Measurements from ENCODE around the gene KRT8.
A peak's percentile ranks its signal among the peaks of the same experiment; 100 is the strongest.

Gene KRT8

GRCh38 chr12:52904509-52905300, at the start of gene KRT8:
Gene KRT8, minus strand, starts transcription at chr12:52905076. Its CDS starts 95 bp downstream, at chr12:52904981.
- peak; percentile 80 to 83 for DNase-seq

DNA sequence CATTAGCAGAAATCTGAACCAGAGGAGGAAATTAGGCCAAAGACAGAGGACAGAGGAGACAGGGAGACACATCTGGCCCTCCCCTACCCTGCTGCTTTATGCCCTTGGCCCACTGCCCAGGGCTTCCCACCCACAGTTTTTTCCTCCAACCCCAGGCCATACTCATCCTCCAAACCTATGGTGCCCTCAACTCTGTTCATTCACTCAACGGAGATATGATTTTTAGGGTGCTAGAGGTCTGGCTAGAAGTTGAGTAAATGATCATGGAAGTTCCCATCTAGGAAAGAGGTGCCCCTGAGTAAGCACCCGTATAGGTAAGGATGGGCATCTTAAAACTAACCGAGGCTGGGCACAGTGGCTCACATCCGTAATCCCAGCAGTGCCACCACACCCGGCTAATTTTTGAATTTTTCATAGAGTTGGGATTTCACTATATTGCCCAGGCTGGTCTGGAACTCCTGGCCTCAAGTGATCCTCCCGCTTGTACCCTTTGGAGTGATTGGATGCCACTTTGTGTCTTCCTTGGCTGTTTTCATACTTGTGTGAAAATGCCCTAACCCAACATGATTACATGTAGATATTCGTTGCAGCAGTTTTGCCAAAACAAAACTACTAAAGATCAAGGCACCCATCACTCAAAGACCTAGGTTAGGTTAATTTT, 48.4 kb upstream of the KRT8 start:
- no peak for DNase-seq

DNA sequence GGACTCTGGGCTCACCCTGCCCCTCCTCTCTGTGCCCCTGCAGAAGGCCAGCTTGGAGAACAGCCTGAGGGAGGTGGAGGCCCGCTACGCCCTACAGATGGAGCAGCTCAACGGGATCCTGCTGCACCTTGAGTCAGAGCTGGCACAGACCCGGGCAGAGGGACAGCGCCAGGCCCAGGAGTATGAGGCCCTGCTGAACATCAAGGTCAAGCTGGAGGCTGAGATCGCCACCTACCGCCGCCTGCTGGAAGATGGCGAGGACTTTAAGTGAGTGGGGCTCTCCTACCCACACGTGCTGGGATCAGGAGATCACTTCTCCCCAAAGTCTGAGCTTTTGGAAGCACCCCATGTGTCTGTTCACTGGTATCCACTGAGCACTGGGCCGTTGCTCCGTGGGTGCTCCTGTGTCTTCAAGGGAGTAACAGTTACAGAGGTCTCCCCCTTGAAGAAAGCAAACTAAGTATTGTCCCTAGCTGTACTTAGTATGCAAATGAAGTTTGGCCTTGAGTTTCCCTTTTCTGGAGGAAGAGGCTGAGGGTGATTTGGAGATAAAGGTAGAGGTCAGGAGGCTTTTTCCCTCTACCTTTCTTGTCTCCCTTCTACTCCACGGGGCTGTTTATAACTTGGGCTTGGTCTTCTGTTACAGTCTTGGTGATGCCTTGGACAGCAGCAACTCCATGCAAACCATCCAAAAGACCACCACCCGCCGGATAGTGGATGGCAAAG, 47.4 kb upstream of the KRT8 start:
- no peak for DNase-seq

GRCh38 chr12:52951640-52952039, 46.8 kb upstream of the KRT8 start:
- no peak for DNase-seq

- DNase-seq = no peak
Observed at GRCh38 chr12:52951126-52951525, 46.2 kb upstream of the KRT8 start.

DNA sequence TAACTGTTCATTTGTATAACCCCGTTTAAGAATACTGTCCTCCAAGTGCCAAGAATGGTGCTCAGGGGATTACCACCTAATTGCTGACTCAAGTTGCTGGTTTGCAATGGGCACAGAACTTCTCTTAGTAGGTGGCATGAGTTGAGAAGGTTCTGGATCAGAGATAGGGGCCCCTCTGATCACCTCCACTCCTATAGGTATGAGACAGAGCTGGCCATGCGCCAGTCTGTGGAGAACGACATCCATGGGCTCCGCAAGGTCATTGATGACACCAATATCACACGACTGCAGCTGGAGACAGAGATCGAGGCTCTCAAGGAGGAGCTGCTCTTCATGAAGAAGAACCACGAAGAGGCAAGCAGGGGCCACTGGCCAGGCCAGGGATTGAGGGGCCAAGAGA, 45.7 kb upstream of the KRT8 start:
- DNase-seq = no peak

DNA sequence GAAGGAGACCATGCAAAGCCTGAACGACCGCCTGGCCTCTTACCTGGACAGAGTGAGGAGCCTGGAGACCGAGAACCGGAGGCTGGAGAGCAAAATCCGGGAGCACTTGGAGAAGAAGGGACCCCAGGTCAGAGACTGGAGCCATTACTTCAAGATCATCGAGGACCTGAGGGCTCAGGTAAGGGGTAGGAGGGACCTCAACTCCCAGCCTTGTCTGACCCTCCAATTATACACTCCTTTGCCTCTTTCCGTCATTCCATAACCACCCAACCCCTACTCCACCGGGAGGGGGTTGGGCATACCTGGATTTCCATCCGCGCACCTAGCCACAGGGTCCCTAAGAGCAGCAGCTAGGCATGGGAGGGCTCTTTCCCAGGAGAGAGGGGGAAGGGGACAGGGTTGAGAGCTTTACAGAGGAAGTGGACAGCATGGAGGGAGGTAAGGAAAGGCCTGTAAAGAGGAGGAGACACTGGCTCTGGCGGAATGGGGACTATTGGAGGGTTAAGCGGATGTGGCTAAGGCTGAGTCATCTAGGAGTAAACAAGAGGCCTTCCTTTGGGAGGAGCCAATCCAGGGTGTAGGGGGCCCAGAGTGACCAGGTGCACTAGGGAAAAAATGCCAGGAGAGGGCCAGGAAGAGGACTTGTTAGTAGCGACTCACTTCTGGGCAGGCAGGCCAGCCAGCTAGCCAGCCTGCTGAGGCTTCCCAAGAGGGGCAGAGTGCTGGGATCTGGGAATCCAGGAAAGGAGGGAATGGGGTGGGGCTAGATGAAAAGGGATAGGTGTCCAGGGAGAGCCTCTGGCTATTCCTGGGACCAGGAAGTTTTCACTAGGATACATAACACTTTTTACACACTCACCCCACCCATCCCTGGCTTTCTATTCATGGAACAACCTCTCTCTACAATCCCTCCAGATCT, 44.8 kb upstream of the KRT8 start:
- DNase-seq = peak; percentile 91 to 93

DNA sequence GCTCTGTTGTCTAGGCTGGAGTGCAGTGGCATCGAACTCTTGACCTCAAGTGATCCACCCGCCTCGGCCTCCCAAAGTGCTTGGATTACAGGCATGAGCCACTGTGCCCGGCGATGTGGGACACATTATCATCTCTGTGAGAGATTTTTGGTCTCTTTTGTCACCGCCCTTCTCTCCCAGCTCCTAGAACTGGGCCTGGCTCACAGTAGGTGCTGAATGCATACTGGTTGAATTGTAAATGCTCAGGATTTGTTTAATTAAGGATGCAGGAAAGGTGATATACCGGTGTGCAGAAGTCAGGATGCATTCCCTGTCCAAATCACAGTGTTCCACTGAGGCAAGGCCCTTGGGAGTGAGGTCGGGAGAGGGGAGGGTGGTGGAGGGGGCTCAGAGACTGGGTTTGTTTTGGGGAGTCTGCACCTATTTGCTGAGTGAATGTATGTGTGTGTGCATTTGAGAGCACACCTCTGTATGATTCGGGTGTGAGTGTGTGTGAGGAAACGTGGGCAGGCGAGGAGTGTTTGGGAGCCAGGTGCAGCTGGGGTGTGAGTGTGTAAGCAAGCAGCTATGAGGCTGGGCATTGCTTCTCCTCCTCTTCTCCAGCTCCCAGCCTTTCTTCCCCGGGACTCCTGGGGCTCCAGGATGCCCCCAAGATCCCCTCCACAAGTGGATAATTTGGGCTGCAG, 43.0 kb upstream of the KRT8 start:
- no peak for DNase-seq

DNA sequence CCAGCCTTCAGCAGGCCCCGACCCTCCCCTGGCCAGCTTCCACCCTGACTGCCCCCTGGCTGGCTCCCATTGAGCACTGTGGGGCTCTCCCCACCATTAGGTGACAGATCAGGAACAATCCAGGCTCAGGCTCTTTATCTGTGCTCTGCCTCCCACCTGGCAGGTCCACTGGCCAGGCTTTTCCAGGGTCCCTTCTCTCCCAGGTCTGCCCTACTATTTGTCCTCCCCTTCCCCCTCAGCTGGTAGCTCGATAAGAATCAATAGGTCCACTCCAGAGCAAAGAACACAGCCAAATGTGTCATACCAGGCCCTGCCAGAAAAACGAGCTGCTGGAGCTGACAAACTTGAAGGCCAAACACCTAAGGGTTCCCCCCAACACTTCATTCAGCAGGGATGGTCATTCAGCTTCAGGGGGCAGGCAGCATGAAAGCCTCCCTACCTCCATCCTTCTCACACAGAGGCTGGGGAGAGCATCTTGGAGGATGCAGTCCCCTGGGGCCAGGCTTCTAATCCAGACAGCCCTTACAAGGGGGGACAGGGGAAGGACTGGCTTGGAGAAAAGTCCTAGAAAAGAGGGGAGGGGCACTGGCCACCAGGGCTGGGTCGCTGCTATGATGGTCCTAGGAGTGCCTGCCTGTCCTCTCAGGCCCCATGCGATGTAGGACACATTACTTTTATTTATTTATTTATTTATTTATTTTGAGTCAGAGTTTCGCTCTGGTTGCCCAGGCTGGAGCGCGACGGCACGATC, 42.1 kb upstream of the KRT8 start:
- DNase-seq = no peak

- DNase-seq = no peak
Observed at GRCh38 chr12:52946334-52946733, 41.5 kb upstream of the KRT8 start.

DNA sequence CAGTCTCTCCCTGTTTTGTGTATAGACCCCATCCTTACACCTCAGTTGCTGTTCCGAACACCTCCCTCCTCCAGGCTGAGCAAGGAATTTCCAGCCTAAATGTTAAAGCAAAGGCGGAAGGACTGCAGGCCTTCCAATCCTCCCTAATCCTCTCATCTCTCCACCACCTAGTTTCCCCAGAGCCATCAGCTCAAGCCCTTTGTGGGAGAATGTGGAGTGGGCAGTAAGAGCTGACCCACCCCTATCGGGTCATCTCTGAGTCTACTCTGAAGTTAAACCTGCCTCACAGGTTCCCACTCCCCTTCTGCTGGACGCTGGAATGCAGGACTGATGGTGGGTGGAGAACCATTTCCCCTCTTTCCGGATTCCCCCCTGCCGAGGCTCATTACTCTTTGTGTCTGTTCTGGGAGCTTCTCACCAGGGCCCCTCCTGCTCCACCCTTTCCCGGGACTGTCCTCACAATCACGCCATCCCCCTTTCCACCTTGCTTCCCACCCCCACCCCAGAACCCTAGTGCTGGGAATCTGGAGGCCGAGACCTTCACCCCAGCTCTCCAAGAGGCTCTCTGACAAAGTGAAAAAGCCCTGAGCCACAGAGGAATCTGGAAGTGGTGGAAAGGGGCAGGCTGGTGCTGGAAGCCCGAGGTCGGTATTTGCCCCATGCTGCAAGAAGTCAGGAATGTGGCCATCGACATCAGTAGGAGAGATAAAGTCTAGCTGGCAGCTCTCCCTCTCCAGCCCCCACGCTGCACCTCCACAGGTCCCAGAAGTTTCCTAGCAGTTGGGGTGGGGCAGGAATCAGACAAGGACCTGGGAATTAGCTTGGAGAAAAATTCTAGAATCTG, 40.7 kb upstream of the KRT8 start:
- DNase-seq = no peak

GRCh38 chr12:52944683-52945388, 40.0 kb upstream of the KRT8 start:
- no peak for DNase-seq

GRCh38 chr12:52942901-52943181, 38.0 kb upstream of the KRT8 start:
- DNase-seq = no peak

DNA sequence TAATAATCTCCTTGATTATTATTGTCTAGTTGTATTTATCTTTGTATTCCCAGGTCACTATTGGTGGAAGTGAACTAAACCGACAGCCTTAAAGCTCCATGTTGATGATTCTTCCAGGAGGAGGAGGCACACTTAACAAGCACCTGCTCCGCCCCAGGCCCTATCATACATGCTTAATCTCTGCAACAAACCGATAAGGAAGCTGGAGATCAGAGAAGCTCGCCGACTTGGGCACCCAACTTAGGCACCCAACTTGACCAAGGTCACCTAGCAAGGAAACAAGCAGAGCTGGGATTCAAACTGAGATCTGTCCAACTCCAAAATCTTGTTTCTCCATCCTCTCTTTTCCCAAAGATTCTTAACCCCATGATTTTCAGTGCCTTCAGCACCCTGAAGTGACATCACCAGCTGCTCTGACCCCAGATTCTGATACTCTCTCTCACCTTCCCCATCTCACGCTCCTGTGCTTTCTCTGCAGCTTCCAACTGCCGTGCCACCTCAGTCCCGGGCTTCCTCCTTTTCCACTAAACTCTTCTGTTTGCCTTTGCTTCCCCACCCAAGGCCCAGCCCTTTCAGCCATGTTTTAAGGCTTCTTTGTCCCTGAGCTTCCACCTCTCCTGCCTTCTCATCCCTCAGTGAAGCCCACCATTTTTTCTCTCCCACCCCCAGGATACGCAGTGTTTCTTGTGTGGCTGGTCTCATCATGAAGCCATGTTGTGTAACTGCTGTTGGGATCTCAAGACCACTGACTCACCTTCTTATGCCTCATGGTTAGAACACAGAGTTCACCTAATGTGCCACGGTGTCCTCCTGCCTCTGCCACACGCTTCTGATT, 37.4 kb upstream of the KRT8 start:
- DNase-seq = no peak

DNA sequence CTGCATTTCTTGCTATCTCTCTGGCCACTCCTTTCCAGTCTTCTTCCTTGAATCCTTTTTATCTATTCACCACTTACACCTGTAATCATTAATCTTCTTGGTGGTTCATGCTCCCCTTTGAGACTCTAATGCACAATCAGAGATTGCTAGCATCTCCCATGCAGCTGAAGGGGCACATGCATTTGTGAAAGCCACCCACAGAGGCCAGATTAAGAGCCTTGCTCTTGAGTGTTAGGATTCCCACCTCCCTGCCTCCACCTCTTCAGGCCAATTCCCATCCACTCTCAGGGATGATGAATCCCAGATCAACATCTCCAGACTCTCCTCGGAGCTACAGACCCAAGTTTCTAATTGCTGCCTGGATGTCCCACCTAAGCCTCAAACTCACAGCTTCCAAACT, 24.7 kb upstream of the KRT8 start:
- DNase-seq = no peak

DNA sequence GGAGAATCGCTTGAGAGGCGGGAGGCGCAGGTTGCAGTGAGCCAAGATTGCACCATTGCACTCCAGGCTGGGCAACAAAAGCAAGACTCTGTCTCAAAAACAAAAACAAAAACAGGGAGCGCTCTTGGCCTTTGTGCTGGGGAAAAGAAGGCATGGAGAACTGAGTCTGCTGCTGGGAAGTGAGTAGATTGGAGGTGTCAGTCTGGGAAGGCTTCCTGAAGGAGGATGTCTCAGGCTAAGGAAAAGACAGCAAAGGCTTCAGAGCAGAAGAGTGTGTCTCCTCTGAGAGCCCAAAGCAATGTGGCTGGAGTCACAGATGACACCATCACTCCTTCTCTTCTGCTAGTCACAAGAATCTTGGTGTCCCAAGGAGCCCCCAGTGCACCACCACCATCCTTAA, 23.1 kb upstream of the KRT8 start:
- DNase-seq = no peak

DNA sequence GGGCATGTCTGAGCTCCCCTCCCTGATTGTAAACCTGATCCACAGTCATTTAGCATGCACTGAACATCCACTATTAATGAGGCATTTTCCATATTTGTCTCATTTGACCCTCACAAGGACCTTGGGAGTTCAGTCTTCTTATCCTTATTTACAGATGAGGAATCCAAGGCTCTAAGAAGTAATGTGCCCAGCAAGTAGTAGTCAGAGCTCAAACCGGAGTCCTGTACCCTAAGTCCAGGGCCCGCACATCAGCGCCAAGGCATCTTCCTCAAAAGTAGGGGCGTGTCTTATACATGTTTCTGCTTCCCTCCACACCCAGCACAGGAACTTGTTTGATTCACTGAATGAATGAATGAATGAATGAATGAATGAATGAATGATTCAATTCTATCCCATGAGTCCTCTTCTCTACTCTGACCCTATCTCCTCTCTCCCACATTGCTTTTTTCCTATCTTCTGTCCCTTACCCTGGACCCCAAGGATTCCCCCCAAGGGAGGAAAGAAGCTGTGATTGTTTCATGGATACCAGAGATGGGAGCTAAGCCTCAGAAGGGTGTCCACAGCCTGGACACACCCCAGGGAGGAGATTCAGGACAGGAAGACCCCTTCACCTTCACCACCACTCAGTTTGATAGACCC, 21.8 kb upstream of the KRT8 start:
- DNase-seq = no peak
